Upper lobe of left lung (tissue), 6 donors: ENCODE data around the gene CCDC12. TPM values are rescaled to one million over a fixed set of nuclear protein-coding genes. Genes with fewer than 3 reads are reported as not detected.

Experiments
- ATAC-seq, 2 donors: fragments of 200-7000 bp; cut with Tn5 transposase; one replicate each; pipeline ENCODE4 v1.9.1; 2022; ENCODE audit warnings: mild to moderate bottlenecking in 2 of 2, moderate library complexity in 2 of 2; ENCODE audit not compliant: low FRiP score in 2 of 2
- DNase-seq, 2 donors: peaks; one replicate each; pipeline ENCODE4 v3.0.0-alpha.2; 2019 to 2020
- H3K27ac ChIP-seq, 4 donors: fragments of 200-600 bp; sonication (generic); one replicate each; pipeline ENCODE4 v1.5.1; 2016 to 2019
- H3K27me3 ChIP-seq, 4 donors: fragments of 200-600 bp; sonication (generic); one replicate each; pipeline ENCODE4 v1.5.1; 2017 to 2019
- H3K36me3 ChIP-seq, 4 donors: fragments of 200-600 bp; sonication (generic); one replicate each; pipeline ENCODE4 v1.5.1; 2016 to 2019
- H3K4me1 ChIP-seq, 4 donors: fragments of 200-600 bp; sonication (generic); one replicate each; pipeline ENCODE4 v1.5.1; 2018 to 2019
- H3K4me3 ChIP-seq, 4 donors: fragments of 200-600 bp; sonication (generic); one replicate each; pipeline ENCODE4 v1.5.1; 2017 to 2019; ENCODE audit warnings: mild to moderate bottlenecking in 2 of 4, moderate library complexity in 1 of 4
- H3K9me3 ChIP-seq, 4 donors: fragments of 200-600 bp; sonication (generic); one replicate each; pipeline ENCODE4 v1.5.1; 2018 to 2019
- EP300 ChIP-seq, 4 donors: sonication (generic); formaldehyde crosslinking; IDR thresholded peaks; one replicate each; pipeline ENCODE4 v1.5.1; 2017; ENCODE audit warnings: antibody characterized with exemption in 4 of 4, control low read depth in 2 of 4
- POLR2A ChIP-seq, 4 donors: fragments of 450-650 bp; IDR thresholded peaks; one replicate each; pipeline ENCODE4 v1.5.1; 2016 to 2017; ENCODE audit warnings: antibody characterized with exemption in 4 of 4, mild to moderate bottlenecking in 2 of 4
- POLR2AphosphoS5 ChIP-seq, 2 donors: sonication (generic); formaldehyde crosslinking; IDR thresholded peaks; one replicate each; pipeline ENCODE4 v1.5.1; 2017; ENCODE audit warnings: antibody characterized with exemption in 2 of 2
- whole genome bisulfite sequencing, 2 donors: methylation state at CpG; one replicate each; pipeline ENCODE4 v1.1.5; 2017 to 2018; 5-methylcytosine and 5-hydroxymethylcytosine counted together
- total RNA-seq, 6 donors: library from RNA; depleted of rRNA in 4 of 6; stranded (reverse); fragments of >200 nt in 4 of 6; gene quantifications; one replicate each; pipeline versions ENCODE4 v1.1.0 to v1.2.1, GENCODE V29; 2016 to 2021
- TF ChIP-seq, protein P1 (sequence below), 6 experiments: fragments of 450-650 bp in 4 of 6; fragments of 200-600 bp in 2 of 6; sonication (generic) in 2 of 6; IDR thresholded peaks; one replicate each; pipeline ENCODE4 v1.5.1; 2016 to 2019; ENCODE audit warnings: antibody characterized with exemption in 6 of 6
- donor health status: DM: no; HTN: no; CAD: no; lungs with moderate emphysema.
- donor health status: DM: no; HTN: yes; CAD: no; lungs with severe emphysema.

CCDC12 gene
- total RNA-seq, 6 donors from 2014 or later = 42.3 to 93.2 (median 69.8) TPM

DNA sequence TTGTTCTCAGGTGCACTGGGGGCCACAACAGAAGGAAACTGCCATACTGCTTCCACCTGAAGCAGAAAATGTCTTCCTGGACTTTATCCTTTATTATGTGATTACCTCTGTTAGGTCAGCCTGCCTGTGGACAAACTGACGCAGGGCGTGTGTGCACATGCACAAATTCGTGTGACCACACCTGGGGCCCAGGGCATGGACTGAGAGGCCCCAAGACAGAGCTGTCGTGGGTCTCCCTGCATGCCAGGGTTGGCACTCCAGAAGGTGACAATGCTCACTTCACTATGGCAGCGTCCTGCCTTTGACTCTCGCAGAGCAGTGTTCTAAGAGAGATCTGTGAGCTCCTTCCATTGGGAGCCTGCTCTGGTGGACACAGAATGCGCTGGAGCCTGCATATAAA is 34.5 kb downstream of the CCDC12 start:
- no peak for ATAC-seq
- WGBS, 2 donors = 87 to 91% methylated on average over 5 to 7 of the region's 7 CpGs
- no peak overlapping the region for H3K4me3 ChIP-seq
- H3K27me3 ChIP-seq = no peaks in the 10 kb centered on the region
- H3K27ac ChIP-seq = peak overlapping the region; percentile 71 to 89 (median 80)
- peaks cover 0 to 33% (median 14%) of the 10 kb centered on the region in 4 donors for H3K36me3 ChIP-seq
- peaks cover 54 to 89% (median 63%) of the 10 kb centered on the region in 4 donors for H3K4me1 ChIP-seq
- no peak for DNase-seq
- H3K9me3 ChIP-seq = no peaks in the 10 kb centered on the region
- TF ChIP-seq EP300 (IDR thresholded peaks at IDR 0.05) = no peak
- TF ChIP-seq, protein P1, sequence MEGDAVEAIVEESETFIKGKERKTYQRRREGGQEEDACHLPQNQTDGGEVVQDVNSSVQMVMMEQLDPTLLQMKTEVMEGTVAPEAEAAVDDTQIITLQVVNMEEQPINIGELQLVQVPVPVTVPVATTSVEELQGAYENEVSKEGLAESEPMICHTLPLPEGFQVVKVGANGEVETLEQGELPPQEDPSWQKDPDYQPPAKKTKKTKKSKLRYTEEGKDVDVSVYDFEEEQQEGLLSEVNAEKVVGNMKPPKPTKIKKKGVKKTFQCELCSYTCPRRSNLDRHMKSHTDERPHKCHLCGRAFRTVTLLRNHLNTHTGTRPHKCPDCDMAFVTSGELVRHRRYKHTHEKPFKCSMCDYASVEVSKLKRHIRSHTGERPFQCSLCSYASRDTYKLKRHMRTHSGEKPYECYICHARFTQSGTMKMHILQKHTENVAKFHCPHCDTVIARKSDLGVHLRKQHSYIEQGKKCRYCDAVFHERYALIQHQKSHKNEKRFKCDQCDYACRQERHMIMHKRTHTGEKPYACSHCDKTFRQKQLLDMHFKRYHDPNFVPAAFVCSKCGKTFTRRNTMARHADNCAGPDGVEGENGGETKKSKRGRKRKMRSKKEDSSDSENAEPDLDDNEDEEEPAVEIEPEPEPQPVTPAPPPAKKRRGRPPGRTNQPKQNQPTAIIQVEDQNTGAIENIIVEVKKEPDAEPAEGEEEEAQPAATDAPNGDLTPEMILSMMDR (IDR thresholded peaks at IDR 0.05) = no peak
- TF ChIP-seq POLR2AphosphoS5 (IDR thresholded peaks at IDR 0.05) = no peak
- TF ChIP-seq POLR2A (IDR thresholded peaks at IDR 0.05) = no peak

DNA sequence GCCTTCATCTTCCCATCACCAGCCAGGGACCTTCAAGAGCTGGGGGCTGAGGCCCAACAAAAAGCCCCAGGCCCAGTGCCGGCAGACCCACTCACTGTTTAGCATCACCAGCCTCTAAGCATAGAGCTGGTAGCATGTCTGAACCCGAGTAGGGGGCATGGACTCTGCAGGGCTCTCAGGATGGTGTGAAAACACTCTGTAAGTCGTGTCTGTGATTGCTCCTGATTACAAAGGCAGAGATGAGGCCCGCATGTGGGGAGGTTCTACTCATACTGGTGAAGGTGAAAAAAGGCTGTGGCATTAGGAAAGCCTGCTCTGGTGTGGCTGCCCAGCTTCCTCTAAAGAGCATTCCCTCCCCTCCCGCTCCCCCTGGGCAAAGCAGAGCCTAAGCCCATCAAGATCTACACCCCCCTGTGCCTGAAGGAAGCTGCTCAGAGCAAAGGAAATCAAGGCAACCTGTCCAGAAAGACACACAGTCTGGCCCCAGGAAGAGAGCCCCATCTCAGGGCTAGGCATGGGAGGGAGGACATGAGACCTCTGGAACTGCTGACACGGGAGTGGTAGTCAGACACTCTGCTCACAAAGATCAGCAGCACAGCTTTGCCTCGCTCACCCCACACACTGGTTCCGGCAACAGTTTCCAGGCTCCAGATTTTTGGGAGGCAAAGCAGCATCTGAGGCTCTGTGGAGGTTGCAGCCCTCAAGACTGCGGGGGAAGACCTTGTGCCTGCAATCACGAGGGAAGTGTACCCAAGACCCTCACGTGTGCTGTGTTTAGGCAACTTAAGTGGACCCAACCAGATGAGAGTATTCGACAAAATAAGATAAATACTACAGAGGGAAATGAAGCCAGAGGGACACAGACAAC is 36.7 kb downstream of the CCDC12 start:
- H3K27ac ChIP-seq = peak overlapping the region; percentile 54 to 86 (median 60)
- 78 to 80% methylated on average over 8 to 12 of the region's 12 CpGs for WGBS, 2 donors
- H3K4me1 ChIP-seq = peaks cover 54 to 90% (median 64%) of the 10 kb centered on the region in 4 donors
- no peak for TF ChIP-seq EP300 (IDR thresholded peaks at IDR 0.05)
- TF ChIP-seq, protein P1 (IDR thresholded peaks at IDR 0.05) = no peak
- TF ChIP-seq POLR2AphosphoS5 (IDR thresholded peaks at IDR 0.05) = no peak
- TF ChIP-seq POLR2A (IDR thresholded peaks at IDR 0.05) = no peak
- ATAC-seq (no peak), DNase-seq (no peak)
- no peaks in the 10 kb centered on the region for H3K9me3 ChIP-seq
- peaks cover 0 to 39% (median 19%) of the 10 kb centered on the region in 4 donors for H3K36me3 ChIP-seq
- H3K27me3 ChIP-seq = no peaks in the 10 kb centered on the region
- H3K4me3 ChIP-seq = no peak overlapping the region

DNA sequence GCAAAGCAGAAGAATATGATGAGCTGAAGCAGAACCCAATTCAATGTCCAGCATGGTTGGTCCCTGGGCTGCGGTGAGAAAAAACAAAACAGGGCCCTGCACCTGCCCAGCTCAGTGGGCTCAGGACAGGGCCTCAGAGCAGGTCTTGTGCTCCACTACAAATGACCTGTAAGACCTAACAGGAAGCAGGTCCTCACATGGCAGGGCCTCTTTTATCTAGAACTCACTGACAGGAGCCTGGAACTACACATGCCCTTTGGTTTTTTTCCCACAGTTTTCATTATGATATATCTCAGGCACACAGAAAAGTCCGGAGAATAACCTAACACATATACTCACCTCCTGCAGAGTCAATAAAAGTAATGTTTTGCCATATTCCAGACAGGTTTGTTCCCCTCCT is 38.4 kb downstream of the CCDC12 start:
- H3K4me3 ChIP-seq = no peak overlapping the region
- no peaks in the 10 kb centered on the region for H3K9me3 ChIP-seq
- peaks cover 0 to 39% (median 19%) of the 10 kb centered on the region in 4 donors for H3K36me3 ChIP-seq
- ATAC-seq (no peak), DNase-seq (no peak)
- H3K27me3 ChIP-seq = no peaks in the 10 kb centered on the region
- H3K4me1 ChIP-seq = peaks cover 57 to 90% (median 66%) of the 10 kb centered on the region in 4 donors
- peak overlapping the region in 3 of 4 donors; percentile 11 to 86 (median 25) for H3K27ac ChIP-seq
- TF ChIP-seq, protein P1 (IDR thresholded peaks at IDR 0.05) = no peak
- TF ChIP-seq POLR2A (IDR thresholded peaks at IDR 0.05) = no peak
- no peak for TF ChIP-seq EP300 (IDR thresholded peaks at IDR 0.05)
- TF ChIP-seq POLR2AphosphoS5 (IDR thresholded peaks at IDR 0.05) = no peak
- 90 to 93% methylated on average over 2 of the region's 2 CpGs for WGBS, 2 donors

DNA sequence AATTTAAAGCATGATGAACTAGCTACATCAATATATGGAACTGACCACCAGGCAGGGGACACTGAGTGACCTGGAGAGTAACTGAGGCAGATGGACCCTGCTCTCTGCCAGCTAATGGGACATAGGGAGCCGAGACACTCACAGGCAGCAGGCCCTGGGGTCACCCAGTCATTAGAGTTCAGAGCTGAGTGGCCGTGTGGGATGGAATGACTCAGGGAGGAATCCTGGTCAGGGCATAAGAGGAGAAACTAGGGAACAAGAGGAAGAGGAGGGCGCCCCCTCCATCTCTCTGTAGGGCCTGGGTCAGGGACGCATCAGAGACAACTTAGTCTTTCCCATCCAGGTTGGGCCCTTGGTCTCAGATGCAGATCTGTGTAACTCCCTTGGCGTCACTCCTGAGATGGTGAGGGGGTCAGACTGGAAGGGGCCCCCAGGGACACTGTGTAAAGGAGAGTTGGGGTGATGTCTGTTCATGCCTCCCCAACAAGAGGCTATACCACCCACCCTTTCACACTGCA is 39.8 kb downstream of the CCDC12 start:
- no peaks in the 10 kb centered on the region for H3K9me3 ChIP-seq
- H3K4me1 ChIP-seq = peaks cover 62 to 90% (median 67%) of the 10 kb centered on the region in 4 donors
- TF ChIP-seq EP300 (IDR thresholded peaks at IDR 0.05) = no peak
- no peak for TF ChIP-seq POLR2AphosphoS5 (IDR thresholded peaks at IDR 0.05)
- 83 to 92% methylated on average over 5 of the region's 5 CpGs for WGBS, 2 donors
- H3K27me3 ChIP-seq = no peaks in the 10 kb centered on the region
- no peak for ATAC-seq
- no peak for DNase-seq
- peaks cover 0 to 39% (median 19%) of the 10 kb centered on the region in 4 donors for H3K36me3 ChIP-seq
- H3K27ac ChIP-seq = peak overlapping the region; percentile 83 to 90 (median 84)
- no peak overlapping the region for H3K4me3 ChIP-seq

DNA sequence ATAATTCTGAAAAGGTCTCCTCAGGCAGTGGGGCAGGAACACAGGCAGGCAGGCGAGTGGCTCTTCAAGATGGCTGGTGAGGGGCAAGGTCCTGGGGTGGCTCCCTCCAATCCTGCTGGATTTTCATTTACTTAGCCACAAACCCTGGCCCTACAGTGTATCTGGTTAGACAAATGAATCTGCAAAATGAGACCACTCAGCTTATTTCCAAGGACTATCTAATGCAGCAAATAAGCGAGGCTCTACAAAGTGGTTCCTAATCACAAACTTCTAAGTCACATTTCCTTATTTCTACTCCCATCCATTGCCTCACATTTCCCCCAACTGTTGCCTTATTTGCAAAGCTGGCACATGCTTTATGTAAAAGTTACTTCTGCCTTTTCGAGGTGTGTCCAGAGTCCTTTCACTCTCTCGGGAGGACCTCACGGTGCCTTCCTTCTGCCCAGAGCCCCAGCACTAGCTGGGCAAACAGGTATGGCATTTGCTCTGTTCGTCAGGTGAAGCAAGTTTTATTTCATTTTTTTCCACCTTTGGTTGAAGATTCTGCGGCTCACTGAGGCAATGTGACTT is 40.5 kb downstream of the CCDC12 start:
- H3K4me1 ChIP-seq = peaks cover 69 to 93% (median 75%) of the 10 kb centered on the region in 4 donors
- H3K4me3 ChIP-seq = no peak overlapping the region
- peaks cover 0 to 39% (median 19%) of the 10 kb centered on the region in 4 donors for H3K36me3 ChIP-seq
- TF ChIP-seq, protein P1 (IDR thresholded peaks at IDR 0.05) = no peak
- TF ChIP-seq POLR2AphosphoS5 (IDR thresholded peaks at IDR 0.05) = no peak
- TF ChIP-seq POLR2A (IDR thresholded peaks at IDR 0.05) = no peak
- no peak for TF ChIP-seq EP300 (IDR thresholded peaks at IDR 0.05)
- H3K27me3 ChIP-seq = no peaks in the 10 kb centered on the region
- WGBS, 2 donors = 52 to 75% methylated on average over 7 of the region's 7 CpGs
- H3K9me3 ChIP-seq = no peaks in the 10 kb centered on the region
- ATAC-seq (peak in 1 of 2 donors; percentile 17), DNase-seq (no peak)
- peak overlapping the region; percentile 83 to 90 (median 84) for H3K27ac ChIP-seq
